IPS DF 6.9 (cell line): ENCODE data around the gene TTYH2.

Experiments
- DNase-seq: peaks from one replicate; pipeline ENCODE4 v3.0.0-alpha.2; 2013; ENCODE audit warnings: low read depth, low spot score
- H3K27ac ChIP-seq: one replicate; pipeline ENCODE4 v1.5.1; 2013; ENCODE audit warnings: low read length, control low read depth
- H3K27me3 ChIP-seq: 2 replicates; pipeline ENCODE4 v1.6.1; 2013; ENCODE audit warnings: mild to moderate bottlenecking, low read length; ENCODE audit not compliant: control insufficient read depth, insufficient read depth
- H3K36me3 ChIP-seq: 2 replicates; pipeline ENCODE4 v1.6.1; 2013; ENCODE audit warnings: low read length; ENCODE audit not compliant: control insufficient read depth, insufficient read depth
- H3K4me1 ChIP-seq: 2 replicates; pipeline ENCODE4 v1.6.1; 2013; ENCODE audit warnings: low read length; ENCODE audit not compliant: control insufficient read depth, insufficient read depth
- H3K4me3 ChIP-seq: 2 replicates; pipeline ENCODE4 v1.5.1; 2013; ENCODE audit warnings: mild to moderate bottlenecking, low read length
- H3K9me3 ChIP-seq: 2 replicates; pipeline ENCODE4 v1.6.1; 2013; ENCODE audit warnings: low read length, inconsistent platforms; ENCODE audit not compliant: control insufficient read depth, insufficient read depth
- WGBS: extraction: QIAGEN DNeasy Blood & Tissue Kit; methylation state at CpG from one replicate; pipeline ENCODE4 v1.1.7; 2013; ENCODE audit warnings: mixed read lengths, missing lambda C conversion rate; ENCODE audit not compliant: insufficient read length, insufficient coverage; 5-methylcytosine and 5-hydroxymethylcytosine counted together

TTYH2 gene

DNA sequence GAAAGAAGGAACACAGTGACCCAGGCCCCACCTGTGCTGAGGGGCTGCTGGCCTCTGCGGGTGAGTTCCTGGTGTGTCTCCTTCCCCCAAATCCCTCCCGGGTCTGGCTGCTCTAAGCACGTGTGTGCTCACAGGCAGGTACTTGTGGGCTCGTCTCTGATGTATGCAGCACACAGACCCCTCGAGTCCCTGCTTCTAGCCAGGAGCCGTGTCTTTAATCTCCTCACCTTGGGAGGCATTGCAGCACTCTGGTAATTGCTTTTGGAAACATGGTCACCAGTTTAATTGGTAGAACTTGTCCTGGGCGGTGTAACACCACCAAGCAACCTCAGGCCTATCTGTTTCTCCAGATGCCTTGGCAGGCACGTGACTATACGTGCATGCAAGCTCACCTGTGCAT is 18.7 kb upstream of the TTYH2 start:
- H3K4me3 ChIP-seq, result no peak overlapping the region

DNA sequence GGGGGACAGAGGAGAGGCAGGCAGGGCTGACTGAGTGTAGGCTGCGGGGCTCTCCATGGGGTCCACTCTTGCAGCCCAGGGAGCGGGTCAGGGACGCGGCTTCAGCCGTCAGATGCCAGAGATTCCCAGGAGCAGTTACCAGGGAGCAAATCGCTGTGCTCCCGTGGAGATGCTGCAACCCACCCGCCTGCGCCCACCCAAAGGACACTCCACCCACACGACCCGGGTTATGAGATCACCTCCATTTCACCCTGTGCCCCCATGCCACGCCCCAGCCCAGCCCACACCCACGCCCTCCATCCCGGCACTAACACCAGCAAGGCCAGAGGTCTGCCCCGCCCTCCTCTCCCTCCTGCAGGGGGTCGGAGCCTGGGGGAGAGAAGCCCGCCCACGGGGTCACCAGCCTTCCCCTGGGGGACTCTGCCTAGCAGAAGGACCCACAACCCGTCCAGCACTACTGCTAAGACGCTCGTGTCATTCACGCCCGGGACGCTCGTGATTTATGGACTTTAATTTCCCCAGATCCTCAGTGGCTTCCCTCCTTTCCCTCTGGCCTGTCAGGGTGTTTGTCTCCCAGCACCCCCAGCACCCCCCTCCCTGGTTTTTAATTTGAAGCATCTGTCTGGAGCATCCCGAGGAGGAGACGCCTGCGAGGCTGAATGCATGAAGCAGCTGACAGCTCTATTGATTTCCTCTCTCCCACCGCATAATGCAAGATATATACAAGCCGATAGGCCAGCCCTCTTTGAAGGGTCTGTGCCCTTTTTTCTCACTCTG is 16.6 kb upstream of the TTYH2 start:
- Histone ChIP-seq H3K27me3 (no peaks in the 10 kb centered on the region; the same call in 1 of the 2 replicates), H3K27ac (no peak overlapping the region), H3K36me3 (no peaks in the 10 kb centered on the region), H3K4me3 (no peak overlapping the region), H3K4me1 (no peaks in the 10 kb centered on the region), H3K9me3 (no peaks in the 10 kb centered on the region)
- no CpG with 5 or more reads among the region's 30 CpGs for WGBS
- no peak for DNase-seq

More for the DNA sequence above, 18.7 kb upstream of the TTYH2 start:
- Histone ChIP-seq H3K9me3 (no peaks in the 10 kb centered on the region), H3K27ac (no peak overlapping the region), H3K27me3 (no peaks in the 10 kb centered on the region), H3K4me1 (no peaks in the 10 kb centered on the region), H3K36me3 (no peaks in the 10 kb centered on the region)
- no CpG with 5 or more reads among the region's 9 CpGs for WGBS
- no peak for DNase-seq

- Histone ChIP-seq H3K4me3 (no peak overlapping the region), H3K36me3 (no peaks in the 10 kb centered on the region), H3K9me3 (no peaks in the 10 kb centered on the region), H3K4me1 (no peaks in the 10 kb centered on the region), H3K27me3 (no peaks in the 10 kb centered on the region; the same call in 1 of the 2 replicates), H3K27ac (no peak overlapping the region)
- DNase-seq, result no peak
- no CpG with 5 or more reads among the region's 2 CpGs for WGBS
Observed at GRCh38 chr17:74197801-74198200, 15.6 kb upstream of the TTYH2 start.

GRCh38 chr17:74198694-74199093 is 14.7 kb upstream of the TTYH2 start:
- H3K4me1 ChIP-seq, result no peaks in the 10 kb centered on the region
- no peak overlapping the region for H3K27ac ChIP-seq
- no peak overlapping the region for H3K4me3 ChIP-seq
- no CpG with 5 or more reads among the region's 6 CpGs for WGBS
- DNase-seq, result no peak
- no peaks in the 10 kb centered on the region; the same call in 1 of the 2 replicates for H3K27me3 ChIP-seq
- no peaks in the 10 kb centered on the region for H3K9me3 ChIP-seq
- no peaks in the 10 kb centered on the region for H3K36me3 ChIP-seq

GRCh38 chr17:74199306-74200092 is 13.9 kb upstream of the TTYH2 start:
- Histone ChIP-seq H3K9me3 (no peaks in the 10 kb centered on the region), H3K4me3 (no peak overlapping the region), H3K27me3 (no peaks in the 10 kb centered on the region; the same call in 1 of the 2 replicates), H3K36me3 (no peaks in the 10 kb centered on the region), H3K27ac (no peak overlapping the region), H3K4me1 (no peaks in the 10 kb centered on the region)
- WGBS, result no CpG with 5 or more reads among the region's 35 CpGs
- no peak for DNase-seq

DNA sequence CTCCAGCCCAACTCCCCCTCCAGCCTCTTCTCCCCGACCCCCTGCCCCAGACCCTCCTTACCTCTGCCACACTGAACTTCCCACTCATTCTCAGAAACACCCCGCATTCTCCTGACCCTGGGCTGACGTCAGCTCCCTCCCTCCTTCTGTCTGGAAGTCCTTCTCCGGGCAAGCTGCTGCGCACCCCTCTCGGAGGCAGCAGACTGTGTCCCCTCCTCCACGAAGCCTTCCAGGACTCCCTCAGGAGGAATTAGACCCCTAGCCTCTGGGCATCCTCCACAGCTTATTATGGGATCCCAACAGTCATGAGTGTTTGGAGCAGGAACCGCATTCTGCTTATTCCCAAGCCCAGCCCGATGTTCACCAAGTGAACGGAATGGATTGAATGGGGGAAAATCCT is 13.3 kb upstream of the TTYH2 start:
- Histone ChIP-seq H3K27ac (no peak overlapping the region), H3K36me3 (peaks cover 5% of the 10 kb centered on the region), H3K4me3 (no peak overlapping the region), H3K9me3 (no peaks in the 10 kb centered on the region), H3K4me1 (no peaks in the 10 kb centered on the region), H3K27me3 (no peaks in the 10 kb centered on the region; the same call in 1 of the 2 replicates)
- DNase-seq, result no peak
- WGBS, result no CpG with 5 or more reads among the region's 10 CpGs

DNA sequence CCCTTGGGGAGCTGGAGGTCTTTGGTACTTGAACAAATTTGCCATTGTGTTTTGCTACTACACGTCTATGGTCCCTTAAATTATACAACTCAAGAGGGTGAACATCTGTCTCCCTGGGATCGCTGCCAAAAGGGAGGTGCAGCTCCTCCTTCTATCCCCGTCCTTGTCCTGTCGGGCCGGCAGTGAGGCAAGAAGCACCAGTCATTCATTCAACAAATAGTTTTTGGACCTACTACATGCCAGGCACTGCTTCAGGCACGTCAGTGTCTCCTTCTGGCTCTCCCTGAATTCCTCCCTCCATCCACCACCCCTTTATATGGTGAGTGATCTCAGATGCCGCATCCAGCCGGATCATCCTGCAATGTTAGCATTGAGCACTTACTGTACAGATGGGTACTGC is 12.1 kb upstream of the TTYH2 start:
- H3K36me3 ChIP-seq, result peaks cover 12% of the 10 kb centered on the region
- H3K4me1 ChIP-seq, result peaks cover 2% of the 10 kb centered on the region; the same call in 1 of the 2 replicates
- no peak overlapping the region for H3K4me3 ChIP-seq
- no peaks in the 10 kb centered on the region; the same call in 1 of the 2 replicates for H3K27me3 ChIP-seq
- no CpG with 5 or more reads among the region's 8 CpGs for WGBS
- H3K27ac ChIP-seq, result no peak overlapping the region
- DNase-seq, result no peak
- no peaks in the 10 kb centered on the region for H3K9me3 ChIP-seq

DNA sequence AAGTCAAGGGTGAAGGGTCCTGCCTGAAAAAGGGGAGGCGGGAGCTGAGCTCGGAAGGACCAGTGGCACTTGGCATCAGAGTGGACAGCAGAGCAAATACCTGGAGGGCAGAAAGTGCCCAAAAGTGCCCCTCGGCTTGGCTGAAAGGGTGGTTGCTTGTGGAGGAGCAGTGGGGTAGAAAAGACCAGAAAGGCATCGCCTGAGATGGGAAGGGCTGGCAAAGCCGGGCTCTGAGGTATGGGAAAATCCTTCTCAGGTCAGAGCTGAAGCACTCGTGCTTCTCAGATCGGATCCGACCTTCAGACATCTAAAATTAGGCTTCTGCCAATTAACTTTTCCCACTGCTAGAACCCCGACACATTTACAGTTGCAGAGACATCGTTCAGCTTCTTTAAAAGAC is 11.4 kb upstream of the TTYH2 start:
- H3K27ac ChIP-seq, result no peak overlapping the region
- H3K4me1 ChIP-seq, result peaks cover 2% of the 10 kb centered on the region; the same call in 1 of the 2 replicates
- peaks cover 16% of the 10 kb centered on the region for H3K36me3 ChIP-seq
- no CpG with 5 or more reads among the region's 10 CpGs for WGBS
- H3K4me3 ChIP-seq, result no peak overlapping the region
- no peak for DNase-seq
- H3K9me3 ChIP-seq, result no peaks in the 10 kb centered on the region
- H3K27me3 ChIP-seq, result no peaks in the 10 kb centered on the region; the same call in 1 of the 2 replicates

- Histone ChIP-seq H3K27me3 (no peaks in the 10 kb centered on the region; the same call in 1 of the 2 replicates), H3K9me3 (no peaks in the 10 kb centered on the region), H3K4me3 (no peak overlapping the region; the same call in 1 of the 2 replicates), H3K27ac (no peak overlapping the region), H3K36me3 (peaks cover 20% of the 10 kb centered on the region), H3K4me1 (peaks cover 2% of the 10 kb centered on the region; the same call in 1 of the 2 replicates)
- no peak for DNase-seq
- WGBS, result no CpG with 5 or more reads among the region's 15 CpGs
Observed at GRCh38 chr17:74202938-74203337, 10.4 kb upstream of the TTYH2 start.

DNA sequence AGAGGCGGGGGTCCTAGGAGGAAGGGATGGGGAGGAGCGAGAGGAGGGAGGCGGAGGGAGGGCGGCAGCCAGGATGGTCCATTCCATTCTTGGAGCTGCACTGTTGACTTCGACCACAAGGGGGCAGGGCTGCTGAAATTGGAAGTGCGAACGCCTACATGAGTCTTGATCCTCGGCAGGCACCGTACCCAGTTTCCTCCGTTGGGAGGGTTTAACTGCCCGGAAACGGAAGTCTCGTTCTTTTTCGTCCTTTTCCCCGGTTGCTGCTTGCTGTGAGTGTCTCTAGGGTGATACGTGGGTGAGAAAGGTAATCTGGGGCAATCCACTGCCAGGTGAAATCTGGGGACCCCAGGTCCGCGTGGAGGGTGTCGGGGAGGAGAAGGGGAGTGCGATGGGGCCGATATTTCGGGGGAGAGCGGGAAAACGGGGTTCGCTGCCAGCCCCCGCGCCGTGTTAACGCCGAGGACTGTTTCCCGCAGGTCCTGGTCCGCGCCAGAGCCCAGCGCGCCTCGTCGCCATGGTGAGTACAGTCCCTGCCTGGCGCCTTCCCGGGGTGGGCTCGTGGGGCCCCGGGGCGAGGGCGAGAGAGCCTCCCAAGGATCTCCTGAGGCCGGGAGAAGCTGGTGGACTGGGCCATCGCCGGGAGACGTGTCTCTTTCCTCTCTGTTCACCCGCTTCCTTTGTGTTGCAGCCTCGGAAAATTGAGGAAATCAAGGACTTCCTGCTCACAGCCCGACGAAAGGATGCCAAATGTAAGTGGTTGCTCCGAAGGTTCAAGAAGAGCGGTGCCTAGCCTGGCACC is 9.7 kb upstream of the TTYH2 start, which contains the start of gene RPL38:
RPL38 (plus strand) TSS at position 240 of the 802 bp plus-strand sequence; CDS start at position 518, 278 bp downstream.
- no CpG with 5 or more reads among the region's 53 CpGs for WGBS
- H3K27ac ChIP-seq, result no peak within 1 kb of the TSS

More for the DNA sequence above, 9.7 kb upstream of the TTYH2 start, which contains the start of gene RPL38:
- no peaks in the 10 kb centered on the region for H3K9me3 ChIP-seq
- DNase-seq, result peak; percentile 99
- H3K27me3 ChIP-seq, result no peaks in the 10 kb centered on the region; the same call in 1 of the 2 replicates
- peak within 1 kb of the TSS; percentile 89 for H3K4me3 ChIP-seq
- H3K36me3 ChIP-seq, result peaks cover 24% of the 10 kb centered on the region
- peaks cover 2% of the 10 kb centered on the region; the same call in 1 of the 2 replicates for H3K4me1 ChIP-seq
